HepG2 (cell line): ENCODE data around the gene CDNF. TPM values are rescaled to one million over a fixed set of nuclear protein-coding genes. Genes with fewer than 3 reads are reported as not detected.

Source experiments
- ASH2L ChIP-seq: fragments of 300-600, 200-600 bp; sonication (generic); IDR thresholded peaks from 2 replicates; pipeline ENCODE4 v1.7.0; 2017; ENCODE audit warnings: low read depth, mild to moderate bottlenecking, moderate library complexity, mixed read lengths, low read length; ENCODE audit not compliant: insufficient read length
- E2F2 ChIP-seq: sonication (generic); formaldehyde crosslinking; IDR thresholded peaks from 2 replicates; pipeline ENCODE4 v1.4.0; 2020; ENCODE audit warnings: missing genetic modification reagents, borderline replicate concordance
- FOXM1 ChIP-seq: sonication (generic); formaldehyde crosslinking; IDR thresholded peaks from 2 replicates; pipeline ENCODE4 v1.5.0; 2020; ENCODE audit warnings: missing genetic modification reagents
- HMGXB4 ChIP-seq, 2 experiments: sonication (generic) in 1 of 2; formaldehyde crosslinking in 1 of 2; IDR thresholded peaks; 2 replicates each; pipeline versions ENCODE4 v1.4.0 to v1.6.1; 2018 to 2020; ENCODE audit warnings: missing genetic modification reagents in 2 of 2, borderline replicate concordance in 1 of 2, low read depth in 1 of 2, mild to moderate bottlenecking in 1 of 2, missing biosample characterization in 1 of 2
- MAF1 ChIP-seq: sonication (generic); formaldehyde crosslinking; IDR thresholded peaks from 2 replicates; pipeline ENCODE4 v1.5.0; 2020; ENCODE audit warnings: missing genetic modification reagents, borderline replicate concordance
- MATR3 ChIP-seq: sonication (generic); formaldehyde crosslinking; IDR thresholded peaks from 2 replicates; pipeline ENCODE4 v1.4.0; 2020; ENCODE audit warnings: missing genetic modification reagents
- MBD4 ChIP-seq: IDR thresholded peaks from 2 replicates; pipeline ENCODE4 v1.6.1; 2012; ENCODE audit warnings: low read length, inconsistent platforms, borderline replicate concordance
- NR2F6 ChIP-seq, 2 experiments: IDR thresholded peaks; 2 replicates each; pipeline ENCODE4 v1.6.1; 2016; ENCODE audit warnings: antibody characterized with exemption in 1 of 2, mild to moderate bottlenecking in 1 of 2
- PREB ChIP-seq: sonication (generic); formaldehyde crosslinking; IDR thresholded peaks from 2 replicates; pipeline ENCODE4 v1.4.0; 2020; ENCODE audit warnings: missing genetic modification reagents
- ZNF275 ChIP-seq: sonication (generic); formaldehyde crosslinking; IDR thresholded peaks from 2 replicates; pipeline ENCODE4 v1.8.0; 2022; ENCODE audit warnings: missing genetic modification reagents, mild to moderate bottlenecking, inconsistent platforms, borderline replicate concordance
- ZNF761 ChIP-seq: sonication (generic); formaldehyde crosslinking; conservative IDR thresholded peaks from 2 replicates; pipeline ENCODE4 v1.4.0; 2020; ENCODE audit warnings: mild to moderate bottlenecking, missing genetic modification reagents
- ZNF775 ChIP-seq: sonication (generic); formaldehyde crosslinking; IDR thresholded peaks from 2 replicates; pipeline ENCODE4 v1.4.0; 2020; ENCODE audit warnings: missing genetic modification reagents, mild to moderate bottlenecking, moderate library complexity, borderline replicate concordance
- polyA plus RNA-seq, 8 experiments: library from polyadenylated mRNA; depleted of rRNA in 3 of 8; stranded (reverse) in 7 of 8; unstranded in 1 of 8; fragments of >200 nt; fragmentation: Illumina TruSeq in 4 of 8; extraction: Trizol in 4 of 8; gene quantifications; 2 replicates each; pipeline versions ENCODE4 v1.2.1 to v1.2.3, GENCODE V29; 2011 to 2016; ENCODE audit warnings: low read depth in 4 of 8, missing spikeins in 1 of 8, mixed read lengths in 1 of 8; ENCODE audit not compliant: insufficient read depth in 1 of 8
- total RNA-seq, 5 experiments: library from RNA; depleted of rRNA; stranded (reverse); fragments of >200 nt; fragmentation: Illumina TruSeq; extraction: Trizol; gene quantifications; 2 replicates each; pipeline ENCODE4 v1.2.3, GENCODE V29; 2016; ENCODE audit warnings: low read depth in 1 of 5

The CDNF gene
- total and polyA plus RNA-seq, 2 of the 13 experiments (the other 11 are each of a cell fraction or from before 2014, with no cell fraction given): 0.29 to 0.33 TPM

GRCh38 chr10:14859043-14859442 lies 21.2 kb upstream of the CDNF start (continued):
- TF ChIP-seq PREB (no peak), MATR3 (CRISPR knock-in tag) (no peak), ZNF275 (CRISPR knock-in tag) (no peak), HMGXB4 (CRISPR knock-in tag; IDR thresholded peaks at IDR 0.05; ENCODE audit: borderline replicate concordance in 1 of 2, low read depth in 1 of 2) (no peak), ZNF761 (no peak), ZNF775 (CRISPR knock-in tag) (no peak), FOXM1 (CRISPR knock-in tag) (no peak), MBD4 (no peak), E2F2 (CRISPR knock-in tag) (no peak), NR2F6 (IDR thresholded peaks at IDR 0.05) (no peak), NR2F6 (CRISPR knock-in tag; IDR thresholded peaks at IDR 0.05) (no peak), MAF1 (CRISPR knock-in tag) (no peak), ASH2L (no peak)
